HepG2 (cell line): ENCODE results near the gene CLCA2. TPM values are rescaled to one million over a fixed set of nuclear protein-coding genes. Genes with fewer than 3 reads are reported as not detected.

ENCODE experiments used
- ATAC-seq: fragments of 200-7000 bp; cut with Tn5 transposase; 3 replicates; pipeline ENCODE4 v1.9.1; 2020; ENCODE audit warnings: mild to moderate bottlenecking, moderate library complexity
- BruUV-seq: library from RNA; stranded (reverse); fragments of 400-500 nt; replicated peaks from 2 replicates; lab custom pipeline; 2021; lab: Mats Ljungman, UMichigan
- CTCF ChIA-PET: fragments of 300-600 bp; formaldehyde crosslinking; extraction: SDS; loops from one replicate; lab custom pipeline; 2021; ENCODE audit warnings: low total read pairs, inconsistent platforms, low intra/inter-chr PET ratio; lab: Yijun Ruan, JAX
- POLR2A ChIA-PET: fragments of 350-600 bp; sonication (Branson Sonifier 250); formaldehyde crosslinking; loops from one replicate; lab custom pipeline; 2020; ENCODE audit warnings: antibody characterized with exemption, inconsistent platforms; lab: Yijun Ruan, JAX
- DNase-seq: peaks from one replicate; pipeline ENCODE4 v3.0.0-alpha.2; 2015; ENCODE audit warnings: low spot score
- FAIRE-seq: peaks from 3 replicates; lab custom pipeline; 2011; peaks lifted over from hg19 to GRCh38; lab: Jason Lieb, UNC
- H2AFZ ChIP-seq: one replicate; pipeline ENCODE4 v1.6.1; 2011; ENCODE audit warnings: low read length, inconsistent platforms
- H3K27ac ChIP-seq: fragments of 300-600 bp; 3 replicates; pipeline ENCODE4 v1.8.0; 2011; ENCODE audit warnings: mixed run types, mild to moderate bottlenecking, mixed read lengths, low read length, inconsistent platforms; ENCODE audit not compliant: insufficient read depth; ENCODE audit errors: extremely low read length
- H3K27me3 ChIP-seq, 2 experiments: fragments of 200-600 bp in 1 of 2; 2 replicates in 1 of 2; 3 replicates in 1 of 2; pipeline versions ENCODE4 v1.6.0 to v1.8.0; 2011; ENCODE audit warnings: low read length in 2 of 2, mild to moderate bottlenecking in 2 of 2, moderate library complexity in 2 of 2, inconsistent platforms in 1 of 2; ENCODE audit not compliant: insufficient read depth in 2 of 2, control insufficient read depth in 1 of 2
- H3K36me3 ChIP-seq, 2 experiments: fragments of 200-600 bp in 1 of 2; replicated peaks in 1 of 2; 2 replicates in 1 of 2; 3 replicates in 1 of 2; pipeline versions ENCODE4 v1.5.1 to v1.8.0; 2011; ENCODE audit warnings: low read length in 2 of 2, inconsistent platforms in 1 of 2; ENCODE audit not compliant: insufficient read depth in 2 of 2, control insufficient read depth in 1 of 2
- H3K4me1 ChIP-seq: 2 replicates; pipeline ENCODE4 v1.5.1; 2012; ENCODE audit warnings: low read length, inconsistent platforms; ENCODE audit not compliant: insufficient read depth
- H3K4me2 ChIP-seq: 2 replicates; pipeline ENCODE4 v1.6.0; 2011; ENCODE audit warnings: low read depth, low read length, inconsistent platforms
- H3K4me3 ChIP-seq, 3 experiments: fragments of 200-600 bp in 1 of 3; sonication (generic), shearing (Covaris generic) in 1 of 3; replicated peaks in 1 of 3; 2 replicates each; pipeline ENCODE4 v1.5.1; 2011 to 2016; ENCODE audit warnings: low read length in 3 of 3, inconsistent platforms in 2 of 3, low read depth in 2 of 3, mild to moderate bottlenecking in 2 of 3, control low read depth in 1 of 3, mixed read lengths in 1 of 3; ENCODE audit not compliant: insufficient read depth in 1 of 3
- H3K79me2 ChIP-seq: one replicate; pipeline ENCODE4 v1.6.1; 2011; ENCODE audit warnings: low read length, inconsistent platforms; ENCODE audit not compliant: insufficient read depth
- H3K9ac ChIP-seq: 2 replicates; pipeline ENCODE4 v1.6.0; 2011; ENCODE audit warnings: mild to moderate bottlenecking, low read depth, low read length, inconsistent platforms; ENCODE audit not compliant: insufficient read depth
- H3K9me3 ChIP-seq: 2 replicates; pipeline ENCODE4 v1.5.1; 2012; ENCODE audit warnings: mild to moderate bottlenecking, low read length
- H4K20me1 ChIP-seq: 2 replicates; pipeline ENCODE4 v1.6.0; 2011; ENCODE audit warnings: inconsistent platforms, mild to moderate bottlenecking, low read length, moderate library complexity; ENCODE audit not compliant: insufficient read depth
- AFF4 ChIP-seq: sonication (generic); formaldehyde crosslinking; IDR thresholded peaks from 2 replicates; pipeline ENCODE4 v1.4.0; 2020; ENCODE audit warnings: missing genetic modification reagents
- HDAC6 ChIP-seq: fragments of 200-600 bp; sonication (generic); IDR thresholded peaks from 2 replicates; pipeline ENCODE4 v1.7.0; 2017; ENCODE audit warnings: mild to moderate bottlenecking, antibody characterized with exemption, low read length, low read depth
- NCOA5 ChIP-seq: sonication (generic); formaldehyde crosslinking; IDR thresholded peaks from 2 replicates; pipeline ENCODE4 v1.4.0; 2020; ENCODE audit warnings: missing genetic modification reagents
- NCOR1 ChIP-seq: fragments of 200-600 bp; sonication (generic); IDR thresholded peaks from 2 replicates; pipeline ENCODE4 v1.7.0; 2017; ENCODE audit warnings: antibody characterized with exemption, low read length, borderline replicate concordance
- ZC3H13 ChIP-seq: sonication (generic); formaldehyde crosslinking; IDR thresholded peaks from 2 replicates; pipeline ENCODE4 v1.8.1; 2023; ENCODE audit warnings: mild to moderate bottlenecking, missing genetic modification reagents, moderate library complexity
- ZNF773 ChIP-seq: sonication (generic); formaldehyde crosslinking; IDR thresholded peaks from 2 replicates; pipeline ENCODE4 v1.4.0; 2020; ENCODE audit warnings: missing genetic modification reagents, borderline replicate concordance
- WGBS: methylation state at CpG from one replicate; pipeline ENCODE4 v1.1.6; 2017; ENCODE audit warnings: low lambda C conversion rate; 5-methylcytosine and 5-hydroxymethylcytosine counted together
- in situ Hi-C: cut with HindIII; loops from 2 replicates; pipeline ENCODE4 v1.10.0; 2017; ENCODE audit warnings: low pct_unique_long_range_greater_than_20kb; ENCODE audit not compliant: extremely low pct_ligation_motif_present
- intact Hi-C: fragments of 100-400 bp; cut with micrococcal nuclease; formaldehyde crosslinking; loops from one replicate; pipeline ENCODE4 v1.10.0; 2022; ENCODE audit not compliant: unreplicated experiment
- polyA plus RNA-seq, 8 experiments: library from polyadenylated mRNA; depleted of rRNA in 3 of 8; stranded (reverse) in 7 of 8; unstranded in 1 of 8; fragments of >200 nt; fragmentation: Illumina TruSeq in 4 of 8; extraction: Trizol in 4 of 8; gene quantifications; 2 replicates each; pipeline versions ENCODE4 v1.2.1 to v1.2.3, GENCODE V29; 2011 to 2016; ENCODE audit warnings: low read depth in 4 of 8, missing spikeins in 1 of 8, mixed read lengths in 1 of 8; ENCODE audit not compliant: insufficient read depth in 1 of 8
- total RNA-seq, 5 experiments: library from RNA; depleted of rRNA; stranded (reverse); fragments of >200 nt; fragmentation: Illumina TruSeq; extraction: Trizol; gene quantifications; 2 replicates each; pipeline ENCODE4 v1.2.3, GENCODE V29; 2016; ENCODE audit warnings: low read depth in 1 of 5
- TF ChIP-seq, protein P1 (sequence below): IDR thresholded peaks from 2 replicates; pipeline ENCODE4 v1.6.1; 2016; ENCODE audit warnings: missing genetic modification reagents, missing compliant biosample characterization

The CLCA2 gene
- total and polyA plus RNA-seq, 2 of the 13 experiments (the other 11 are each of a cell fraction or from before 2014, with no cell fraction given): not detected

DNA sequence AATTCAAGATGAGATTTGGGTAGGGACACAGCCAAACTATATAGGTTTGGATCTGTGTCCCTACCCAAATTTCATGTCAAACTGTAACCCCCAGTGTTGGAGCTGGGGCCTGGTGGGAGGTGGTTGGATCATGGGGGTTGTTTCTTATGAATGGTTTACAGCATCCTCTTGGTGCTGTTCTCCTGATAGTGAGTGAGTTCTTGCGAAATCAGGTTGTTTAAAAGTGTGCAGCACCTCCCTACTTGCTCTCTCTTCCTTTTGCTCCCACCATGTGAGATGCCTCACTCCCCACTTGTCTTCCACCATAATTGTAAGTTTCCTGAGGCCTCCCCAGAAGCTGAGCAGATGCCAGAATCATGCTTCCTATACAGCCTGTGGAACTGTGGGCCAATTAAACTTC lies 45.2 kb upstream of the CLCA2 start:
- intact Hi-C loops: no loop called here

More for the DNA sequence above, 45.2 kb upstream of the CLCA2 start:
- no peak overlapping the region for H3K4me3 ChIP-seq
- BruUV-seq: no TSS peak
- no peaks in the 10 kb centered on the region for H3K27me3 ChIP-seq
- CTCF ChIA-PET: interaction anchor here (0.9 kb wide), 1 partner anchor 121 kb away, joined by 3 read pairs; no protein-coding TSS in a partner anchor
- no peak overlapping the region for H2AFZ ChIP-seq
- no peak for FAIRE-seq
- H3K27ac ChIP-seq: no peak overlapping the region
- H3K4me1 ChIP-seq: no peaks in the 10 kb centered on the region
- no peak for ATAC-seq
- H3K79me2 ChIP-seq: no peaks in the 10 kb centered on the region
- H3K9me3 ChIP-seq: peaks cover 8% of the 10 kb centered on the region
- H4K20me1 ChIP-seq: no peaks in the 10 kb centered on the region
- in situ Hi-C loops: no loop called here
- no peak overlapping the region for H3K4me2 ChIP-seq
- DNase-seq: no peak
- no peak overlapping the region for H3K9ac ChIP-seq
- 0% methylated on average over 1 of the region's 1 CpG for WGBS
- TF ChIP-seq AFF4 (CRISPR knock-in tag): no peak
- no peak for TF ChIP-seq HDAC6
- TF ChIP-seq NCOR1: no peak
- TF ChIP-seq ZC3H13 (CRISPR knock-in tag): no peak
- TF ChIP-seq ZNF773: no peak
- TF ChIP-seq, protein P1, sequence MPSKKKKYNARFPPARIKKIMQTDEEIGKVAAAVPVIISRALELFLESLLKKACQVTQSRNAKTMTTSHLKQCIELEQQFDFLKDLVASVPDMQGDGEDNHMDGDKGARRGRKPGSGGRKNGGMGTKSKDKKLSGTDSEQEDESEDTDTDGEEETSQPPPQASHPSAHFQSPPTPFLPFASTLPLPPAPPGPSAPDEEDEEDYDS (CRISPR knock-in tag): no peak
- TF ChIP-seq NCOA5 (CRISPR knock-in tag): no peak
- H3K36me3 ChIP-seq: no peaks in the 10 kb centered on the region
- POLR2A ChIA-PET: no interaction called here
